GM06990 (cell line): ENCODE results near the gene NDST1.

Experiments
- DNase-seq: peaks from one replicate; pipeline ENCODE4 v3.0.0-alpha.2; 2011; ENCODE audit not compliant: insufficient read length; ENCODE audit errors: extremely low read depth
- H3K27me3 ChIP-seq: replicated peaks from 2 replicates; pipeline ENCODE4 v1.6.0; 2011; ENCODE audit warnings: low read length; ENCODE audit not compliant: control insufficient read depth, insufficient read depth
- H3K36me3 ChIP-seq: 2 replicates; pipeline ENCODE4 v1.5.1; 2011; ENCODE audit warnings: low read length; ENCODE audit not compliant: control insufficient read depth, insufficient read depth
- H3K4me3 ChIP-seq: replicated peaks from 2 replicates; pipeline ENCODE4 v1.5.1; 2011; ENCODE audit warnings: low read depth, mild to moderate bottlenecking, control low read depth, low read length
- TF ChIP-seq, protein P1 (sequence below): IDR thresholded peaks from 2 replicates; pipeline ENCODE4 v1.5.1; 2011; ENCODE audit warnings: low read length, control low read depth, mild to moderate bottlenecking, inconsistent platforms; ENCODE audit not compliant: insufficient read depth, poor library complexity, severe bottlenecking

The NDST1 gene

DNA sequence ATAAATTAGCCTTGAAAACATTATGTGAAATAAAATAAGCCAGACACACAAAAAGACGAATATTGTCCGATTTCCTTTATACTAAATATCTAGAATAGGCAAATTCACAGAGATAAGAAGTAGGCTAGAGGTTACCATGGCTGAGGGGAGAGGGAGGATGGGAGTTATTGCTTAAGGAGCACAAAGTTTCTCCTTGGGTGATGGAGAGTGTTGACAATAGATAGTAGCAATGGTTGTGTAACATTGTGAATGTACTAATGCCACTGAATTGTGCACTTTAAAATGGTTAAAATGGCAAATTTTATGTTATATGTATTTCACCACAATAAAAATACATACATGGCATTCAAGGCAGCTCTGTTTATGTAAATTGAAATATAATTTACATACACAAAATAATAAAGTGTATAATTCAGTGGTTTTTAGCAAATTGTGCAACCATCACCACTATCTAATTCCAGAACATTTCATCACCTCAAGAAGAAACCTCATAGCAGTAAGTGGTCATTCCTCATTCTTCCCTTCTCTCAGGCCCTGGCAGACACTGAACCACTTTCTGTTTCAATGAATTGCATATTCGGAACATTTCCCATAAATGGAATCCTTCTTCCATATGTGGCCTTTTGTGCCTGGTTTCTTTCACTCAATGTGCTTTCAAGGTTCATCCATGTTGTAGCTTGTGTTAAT is 59.2 kb downstream of the NDST1 start:
- Histone ChIP-seq H3K36me3 (no peaks in the 10 kb centered on the region), H3K27me3 (no peaks in the 10 kb centered on the region), H3K4me3 (no peak overlapping the region)
- TF ChIP-seq, protein P1, sequence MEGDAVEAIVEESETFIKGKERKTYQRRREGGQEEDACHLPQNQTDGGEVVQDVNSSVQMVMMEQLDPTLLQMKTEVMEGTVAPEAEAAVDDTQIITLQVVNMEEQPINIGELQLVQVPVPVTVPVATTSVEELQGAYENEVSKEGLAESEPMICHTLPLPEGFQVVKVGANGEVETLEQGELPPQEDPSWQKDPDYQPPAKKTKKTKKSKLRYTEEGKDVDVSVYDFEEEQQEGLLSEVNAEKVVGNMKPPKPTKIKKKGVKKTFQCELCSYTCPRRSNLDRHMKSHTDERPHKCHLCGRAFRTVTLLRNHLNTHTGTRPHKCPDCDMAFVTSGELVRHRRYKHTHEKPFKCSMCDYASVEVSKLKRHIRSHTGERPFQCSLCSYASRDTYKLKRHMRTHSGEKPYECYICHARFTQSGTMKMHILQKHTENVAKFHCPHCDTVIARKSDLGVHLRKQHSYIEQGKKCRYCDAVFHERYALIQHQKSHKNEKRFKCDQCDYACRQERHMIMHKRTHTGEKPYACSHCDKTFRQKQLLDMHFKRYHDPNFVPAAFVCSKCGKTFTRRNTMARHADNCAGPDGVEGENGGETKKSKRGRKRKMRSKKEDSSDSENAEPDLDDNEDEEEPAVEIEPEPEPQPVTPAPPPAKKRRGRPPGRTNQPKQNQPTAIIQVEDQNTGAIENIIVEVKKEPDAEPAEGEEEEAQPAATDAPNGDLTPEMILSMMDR, result no peak
- no peak for DNase-seq

DNA sequence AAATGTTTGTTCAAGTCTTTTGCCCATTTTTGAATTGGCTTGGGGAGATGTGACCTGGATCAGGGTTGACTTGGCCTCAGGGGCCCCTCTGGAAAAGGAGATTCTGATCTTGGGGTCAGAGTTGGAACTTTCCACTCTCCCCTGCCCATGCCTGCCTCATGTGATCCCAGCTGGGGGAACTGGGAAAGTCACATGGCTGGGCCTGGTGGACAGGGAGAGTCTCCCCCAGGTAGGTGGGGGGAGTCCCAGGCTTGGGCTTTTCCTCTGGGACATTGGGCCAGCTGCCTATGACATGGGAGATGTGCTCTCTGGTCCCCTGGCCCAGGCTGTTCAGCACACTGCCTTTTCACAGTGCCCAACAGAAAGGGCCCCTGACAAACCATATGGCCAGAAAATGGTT is 60.7 kb downstream of the NDST1 start:
- Histone ChIP-seq H3K4me3 (no peak overlapping the region), H3K36me3 (no peaks in the 10 kb centered on the region), H3K27me3 (no peaks in the 10 kb centered on the region)
- TF ChIP-seq, protein P1, result no peak
- no peak for DNase-seq

DNA sequence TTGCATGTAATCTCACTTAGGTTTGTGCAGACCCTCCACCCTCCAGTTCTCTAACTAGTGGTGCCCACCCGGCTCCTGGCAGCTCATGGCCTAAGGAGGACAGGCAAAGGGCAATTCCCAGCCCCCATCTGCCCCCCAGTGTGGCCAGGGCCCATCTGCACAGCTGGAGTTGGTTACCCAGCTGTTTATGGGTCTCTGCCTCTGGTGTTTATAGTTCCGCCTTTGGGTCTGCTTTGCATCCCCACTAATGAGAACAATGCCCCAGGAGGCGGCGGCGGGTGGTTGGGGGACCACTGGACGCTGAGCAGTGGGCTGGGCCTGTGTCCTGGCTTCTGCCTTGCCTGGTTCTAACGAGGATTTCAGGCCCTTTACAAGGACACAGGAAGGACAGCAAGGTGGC is 62.4 kb downstream of the NDST1 start:
- H3K36me3 ChIP-seq, result no peaks in the 10 kb centered on the region
- TF ChIP-seq, protein P1, result no peak
- DNase-seq, result no peak
- H3K4me3 ChIP-seq, result no peak overlapping the region
- H3K27me3 ChIP-seq, result no peaks in the 10 kb centered on the region

DNA sequence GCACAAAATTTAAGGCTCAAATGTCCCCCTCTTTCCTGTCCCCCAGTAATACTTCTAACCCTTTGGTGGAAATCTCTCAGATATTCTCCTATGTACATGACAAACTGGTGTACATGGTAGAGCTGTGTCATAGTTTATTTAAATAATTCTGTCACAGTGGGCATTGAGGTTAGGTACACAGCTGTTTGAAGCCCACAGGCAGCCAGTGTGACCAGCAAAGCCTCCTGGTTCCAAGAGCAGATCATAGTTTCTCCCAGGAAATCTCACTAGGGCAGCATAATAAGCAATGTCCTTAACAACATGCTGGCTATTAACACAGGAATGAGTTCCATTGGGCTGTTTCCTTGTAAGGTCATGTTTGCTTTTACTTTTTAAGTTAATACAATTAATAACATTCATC is 63.9 kb downstream of the NDST1 start:
- no peaks in the 10 kb centered on the region for H3K27me3 ChIP-seq
- no peak overlapping the region for H3K4me3 ChIP-seq
- DNase-seq, result no peak
- H3K36me3 ChIP-seq, result no peaks in the 10 kb centered on the region
- TF ChIP-seq, protein P1, result no peak

DNA sequence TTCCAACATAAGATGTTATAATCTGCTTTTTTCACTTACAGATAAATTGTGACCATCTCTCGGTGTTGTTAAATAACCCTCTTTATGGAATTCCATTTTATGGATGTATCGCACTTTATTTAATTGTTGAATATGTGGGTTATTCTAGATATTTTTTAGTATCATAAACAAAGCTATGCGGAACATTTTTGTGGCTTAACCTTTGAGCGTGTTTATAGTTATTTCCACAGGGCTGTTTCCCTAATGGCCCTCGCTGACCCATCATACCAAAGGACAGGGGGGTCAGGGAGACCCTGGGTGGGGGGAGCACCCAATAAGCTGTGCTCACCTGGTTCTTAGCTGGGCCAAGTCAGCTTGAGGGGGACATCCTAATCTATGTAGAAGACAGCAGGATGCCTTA is 65.3 kb downstream of the NDST1 start:
- Histone ChIP-seq H3K4me3 (no peak overlapping the region), H3K27me3 (no peaks in the 10 kb centered on the region), H3K36me3 (no peaks in the 10 kb centered on the region)
- TF ChIP-seq, protein P1, result no peak
- no peak for DNase-seq
